ENCODE results near the gene HYLS1. TPM values are rescaled to one million over a fixed set of nuclear protein-coding genes. Genes with fewer than 3 reads are reported as not detected.

Gene HYLS1
- total and polyA plus RNA-seq, 8 donors: 3.4 to 14.4 (median 9.7) TPM

DNA sequence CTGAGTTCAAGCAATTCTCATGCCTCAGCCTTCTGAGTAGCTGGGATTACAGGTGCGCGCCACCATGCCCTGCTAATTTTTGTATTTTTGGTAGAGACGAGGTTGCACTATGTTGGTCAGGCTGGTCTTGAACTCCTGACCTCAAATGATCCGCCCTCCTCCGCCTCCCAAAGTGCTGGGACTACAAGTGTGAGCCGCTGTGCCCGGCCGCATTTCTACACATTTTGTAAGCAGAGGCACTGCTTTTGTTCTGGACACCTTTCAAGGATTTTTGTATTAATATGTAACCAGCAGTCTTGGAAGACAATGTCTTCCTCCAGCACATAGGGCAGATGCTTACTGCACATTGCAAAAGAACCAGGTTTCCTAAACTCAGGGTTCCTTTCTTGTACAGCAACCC, 47.0 kb downstream of the HYLS1 start:
- Histone ChIP-seq H3K4me1 (no peaks in the 10 kb centered on the region), H3K36me3 (no peaks in the 10 kb centered on the region), H3K27ac (no peak overlapping the region), H3K9me3 (no peaks in the 10 kb centered on the region), H3K4me3 (no peak overlapping the region), H3K27me3 (no peaks in the 10 kb centered on the region)
- TF ChIP-seq CTCF (IDR thresholded peaks at IDR 0.05): no peak
- no peak for ATAC-seq
- intact Hi-C loops (cut with DNase I): loop anchor here in 1 of 2 donors (10.0 kb wide), 1 partner anchor 260 kb away; no protein-coding TSS in a partner anchor
- DNase-seq: no peak

- no peaks in the 10 kb centered on the region for H3K4me1 ChIP-seq
- no peaks in the 10 kb centered on the region for H3K36me3 ChIP-seq
- intact Hi-C loops (cut with DNase I): loop anchor here in 1 of 2 donors (10.0 kb wide), 1 partner anchor 260 kb away; no protein-coding TSS in a partner anchor
- H3K27ac ChIP-seq: no peak overlapping the region
- TF ChIP-seq CTCF (IDR thresholded peaks at IDR 0.05): no peak
- ATAC-seq: no peak
- no peak overlapping the region for H3K4me3 ChIP-seq
- no peaks in the 10 kb centered on the region for H3K27me3 ChIP-seq
- no peak for DNase-seq
- no peaks in the 10 kb centered on the region for H3K9me3 ChIP-seq
Measured at GRCh38 chr11:125935056-125935455, 47.6 kb downstream of the HYLS1 start.

DNA sequence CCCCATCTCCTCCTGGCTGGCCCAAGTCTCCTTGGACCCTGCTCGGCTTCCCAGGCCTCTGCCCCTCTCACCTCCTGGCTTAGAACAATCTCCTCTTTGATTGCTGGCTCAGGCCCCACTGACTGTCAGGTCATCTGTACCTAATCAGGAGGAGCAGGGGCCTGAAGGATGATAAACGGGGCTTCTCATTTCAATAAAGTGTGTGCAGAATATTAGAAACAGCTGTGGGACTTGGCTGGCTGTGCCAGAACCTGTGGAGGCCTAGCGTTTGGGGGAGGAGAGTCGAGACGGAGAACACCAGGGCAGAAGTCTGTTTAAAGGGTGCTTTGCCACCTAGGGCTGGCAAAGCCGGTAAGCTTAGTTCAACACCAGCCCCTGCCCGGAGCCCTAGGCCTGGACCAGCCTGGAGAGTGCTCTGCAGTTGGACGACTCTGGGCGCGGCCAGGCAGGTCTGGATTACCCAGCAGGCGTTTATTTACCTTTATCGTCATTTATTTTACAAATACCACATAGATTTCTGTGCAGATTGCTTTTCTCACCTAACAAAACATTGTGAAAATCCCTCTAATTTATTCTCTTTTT, 48.2 kb downstream of the HYLS1 start:
- no peak for TF ChIP-seq CTCF (IDR thresholded peaks at IDR 0.05)
- ATAC-seq (no peak), DNase-seq (peak in 1 of 4 donors; percentile 33)
- no peak overlapping the region for H3K27ac ChIP-seq
- H3K36me3 ChIP-seq: no peaks in the 10 kb centered on the region
- intact Hi-C loops (cut with DNase I): loop anchor here in 1 of 2 donors (10.0 kb wide), 1 partner anchor 259 kb away; no protein-coding TSS in a partner anchor
- no peaks in the 10 kb centered on the region for H3K27me3 ChIP-seq
- no peak overlapping the region for H3K4me3 ChIP-seq
- no peaks in the 10 kb centered on the region for H3K4me1 ChIP-seq
- H3K9me3 ChIP-seq: no peaks in the 10 kb centered on the region

DNA sequence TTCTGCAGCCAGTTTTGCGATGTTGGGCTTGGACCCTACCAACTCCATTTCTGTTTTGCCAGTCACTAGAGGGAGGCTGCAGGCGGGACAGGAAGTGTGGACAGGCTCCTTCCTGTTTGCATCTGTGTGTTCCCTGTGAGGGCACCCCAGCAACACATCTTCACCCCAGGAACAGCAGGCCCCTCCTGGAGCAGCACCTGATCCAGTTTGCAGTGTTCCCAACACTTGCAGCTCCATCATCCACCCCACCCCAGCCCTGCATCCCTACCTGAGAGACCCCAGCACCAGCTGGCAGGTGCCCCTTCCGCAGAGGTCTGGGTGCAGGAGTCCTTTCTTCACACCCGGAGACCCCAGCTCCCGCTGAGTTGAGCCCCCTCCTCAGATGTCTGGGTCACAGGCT, 51.0 kb downstream of the HYLS1 start:
- no peaks in the 10 kb centered on the region for H3K9me3 ChIP-seq
- no peak for DNase-seq
- no peaks in the 10 kb centered on the region for H3K4me1 ChIP-seq
- no peak for ATAC-seq
- no peak for TF ChIP-seq CTCF (IDR thresholded peaks at IDR 0.05)
- no peaks in the 10 kb centered on the region for H3K36me3 ChIP-seq
- H3K27me3 ChIP-seq: no peaks in the 10 kb centered on the region
- H3K27ac ChIP-seq: no peak overlapping the region
- intact Hi-C loops (cut with DNase I): loop anchor here in 1 of 2 donors (10.0 kb wide), 1 partner anchor 256 kb away; no protein-coding TSS in a partner anchor
- no peak overlapping the region for H3K4me3 ChIP-seq

GRCh38 chr11:125939081-125939521, 51.6 kb downstream of the HYLS1 start:
- H3K9me3 ChIP-seq: no peaks in the 10 kb centered on the region
- peak in 2 of 4 donors; percentile 44 to 51 for DNase-seq
- ATAC-seq: peak; percentile 71
- H3K27ac ChIP-seq: no peak overlapping the region
- intact Hi-C loops (cut with DNase I): loop anchor here in 1 of 2 donors (10.0 kb wide), 1 partner anchor 256 kb away; no protein-coding TSS in a partner anchor
- H3K36me3 ChIP-seq: no peaks in the 10 kb centered on the region
- no peaks in the 10 kb centered on the region for H3K27me3 ChIP-seq
- H3K4me1 ChIP-seq: no peaks in the 10 kb centered on the region
- no peak overlapping the region for H3K4me3 ChIP-seq
- TF ChIP-seq CTCF (IDR thresholded peaks at IDR 0.05): no peak

Measured in left lung (tissue), 10 donors.